ENCODE measurements around the gene ELF2. TPM values are rescaled to one million over a fixed set of nuclear protein-coding genes. Genes with fewer than 3 reads are reported as not detected.
"Not testable (repeated sequence)": the region's sequence is repeated elsewhere in the genome, so short reads cannot be mapped to it uniquely, and the experiment has no call there.

Gene ELF2
- total RNA-seq, 1 donor from 2014 or later: 35.6 TPM

GRCh38 chr4:139082750-139083606 is 94.0 kb downstream of the ELF2 start:
- DNase-seq (ENCODE audit: low read depth): peak; percentile 99

- no peak for DNase-seq (ENCODE audit: low read depth)
Measured at GRCh38 chr4:139078926-139079325, 98.1 kb downstream of the ELF2 start.

DNA sequence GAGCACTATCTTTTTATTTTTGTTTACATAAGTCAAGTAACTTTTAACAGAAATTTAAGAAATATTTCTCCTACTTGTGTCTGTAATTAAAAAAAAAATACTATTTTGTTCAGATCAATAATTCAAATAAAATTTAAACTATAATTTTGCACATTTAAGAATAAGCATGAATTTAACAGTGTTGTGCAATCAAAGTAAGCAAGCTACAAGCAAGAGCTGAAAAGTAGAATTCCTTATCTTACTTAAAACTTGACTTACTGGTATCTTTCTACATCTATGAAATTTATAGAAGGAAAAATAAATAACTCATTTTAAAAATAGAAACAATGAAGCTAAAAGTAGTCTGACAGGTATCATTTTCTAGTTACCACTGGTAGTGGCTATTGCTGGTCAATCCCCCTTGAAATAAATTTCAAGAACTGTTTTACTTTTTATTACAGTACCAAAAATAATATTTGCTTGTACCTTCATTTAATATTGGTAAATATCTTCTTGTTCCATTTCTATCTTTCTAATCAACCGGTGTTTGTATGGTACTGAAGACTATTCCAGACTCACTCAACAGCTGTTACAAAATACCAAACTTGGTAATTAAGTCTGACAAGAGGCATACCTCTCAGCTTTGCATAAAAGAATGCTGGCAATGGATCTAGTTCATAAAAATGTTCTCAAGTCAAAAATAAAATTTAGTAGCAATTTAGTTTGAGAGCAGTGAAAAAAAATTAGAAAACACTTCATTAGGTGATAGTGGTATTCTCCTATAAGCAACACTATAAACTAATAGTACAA is 99.3 kb downstream of the ELF2 start:
- peak; percentile 45 for DNase-seq (ENCODE audit: low read depth)

- DNase-seq (ENCODE audit: low read depth): peak; percentile 88
Measured at GRCh38 chr4:139076016-139076744, 100.8 kb downstream of the ELF2 start.

- no peak for DNase-seq (ENCODE audit: low read depth)
Measured at GRCh38 chr4:139060591-139060990, 116.4 kb downstream of the ELF2 start.

- DNase-seq (ENCODE audit: low read depth): not testable (repeated sequence)
Measured at GRCh38 chr4:139059026-139059425, 118.0 kb downstream of the ELF2 start.

DNA sequence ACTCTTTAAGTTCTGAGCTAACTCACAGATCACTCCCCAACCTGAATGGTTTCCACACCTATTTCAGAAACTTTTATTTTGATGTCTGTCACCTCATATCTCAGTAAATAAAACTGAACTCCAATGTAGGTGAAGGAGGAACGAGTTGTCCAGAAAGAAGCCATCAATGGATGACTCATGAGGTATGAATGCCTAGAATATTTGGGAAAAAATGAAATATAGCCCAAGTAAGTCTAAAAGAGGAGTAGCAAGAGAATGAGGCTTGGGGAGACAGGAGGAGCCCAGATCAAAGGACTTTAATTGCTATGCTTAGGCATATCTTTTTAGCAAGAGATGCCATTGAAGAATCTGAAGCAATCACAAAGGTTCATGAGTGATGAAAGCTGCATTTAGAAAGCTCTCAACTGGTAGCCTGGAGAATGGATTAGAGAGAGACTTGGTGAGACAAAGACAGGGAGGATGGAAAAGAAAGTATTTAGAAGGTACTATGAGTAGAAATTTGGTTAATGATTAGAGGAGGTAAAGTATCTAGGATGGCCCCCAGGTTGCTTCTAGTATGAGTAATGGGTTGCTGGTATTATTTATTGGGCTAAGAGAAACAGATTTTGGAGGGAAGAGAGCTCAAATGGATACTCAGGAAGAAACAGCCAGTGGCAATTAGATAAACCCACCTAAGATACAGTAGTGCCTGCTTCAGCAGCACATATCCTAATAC is 122.1 kb downstream of the ELF2 start:
- no peak for DNase-seq (ENCODE audit: low read depth)

- DNase-seq (ENCODE audit: low read depth): no peak
Measured at GRCh38 chr4:139053909-139054308, 123.1 kb downstream of the ELF2 start.

DNA sequence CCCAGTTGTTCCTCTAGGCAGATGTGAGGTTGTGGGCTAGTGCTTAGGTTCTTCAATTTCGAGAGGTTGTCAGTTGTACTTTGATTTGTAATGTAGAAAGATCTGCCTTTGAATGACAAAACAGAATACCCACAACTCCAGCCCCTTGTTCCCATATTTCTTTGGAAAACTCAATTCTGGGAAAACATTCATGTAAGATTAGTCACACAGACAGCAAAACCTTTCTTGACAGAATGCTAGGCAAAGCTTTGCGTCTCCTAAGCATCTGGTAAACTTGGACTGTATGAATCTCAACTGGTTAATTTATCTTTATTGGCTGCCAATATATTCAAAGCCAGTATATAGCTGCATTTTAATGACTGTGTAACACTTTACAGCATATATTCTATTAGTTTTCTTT is 126.6 kb downstream of the ELF2 start:
- peak; percentile 36 for DNase-seq (ENCODE audit: low read depth)

GRCh38 chr4:139048026-139048425 is 129.0 kb downstream of the ELF2 start:
- DNase-seq (ENCODE audit: low read depth): no peak

- no peak for DNase-seq (ENCODE audit: low read depth)
Measured at GRCh38 chr4:139044291-139044690, 132.7 kb downstream of the ELF2 start.

DNA sequence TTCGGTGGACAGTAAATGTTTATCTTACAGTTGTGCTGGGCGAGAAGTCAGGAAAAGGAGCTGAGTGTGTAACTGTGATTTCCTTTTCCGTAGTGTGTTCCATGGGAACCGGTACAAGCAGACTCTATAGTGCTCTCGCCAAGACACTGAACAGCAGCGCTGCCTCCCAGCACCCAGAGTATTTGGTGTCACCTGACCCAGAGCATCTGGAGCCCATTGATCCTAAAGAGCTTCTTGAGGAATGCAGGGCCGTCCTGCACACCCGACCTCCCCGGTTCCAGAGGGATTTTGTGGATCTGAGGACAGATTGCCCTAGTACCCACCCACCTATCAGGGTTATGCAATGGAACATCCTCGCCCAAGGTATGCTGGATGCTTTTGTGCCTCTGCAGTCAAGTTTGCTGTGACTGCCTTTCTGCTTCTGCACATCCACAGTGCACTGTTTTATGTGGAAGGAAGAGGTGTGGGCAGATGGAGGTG is 134.0 kb downstream of the ELF2 start:
- DNase-seq (ENCODE audit: low read depth): no peak

DNA sequence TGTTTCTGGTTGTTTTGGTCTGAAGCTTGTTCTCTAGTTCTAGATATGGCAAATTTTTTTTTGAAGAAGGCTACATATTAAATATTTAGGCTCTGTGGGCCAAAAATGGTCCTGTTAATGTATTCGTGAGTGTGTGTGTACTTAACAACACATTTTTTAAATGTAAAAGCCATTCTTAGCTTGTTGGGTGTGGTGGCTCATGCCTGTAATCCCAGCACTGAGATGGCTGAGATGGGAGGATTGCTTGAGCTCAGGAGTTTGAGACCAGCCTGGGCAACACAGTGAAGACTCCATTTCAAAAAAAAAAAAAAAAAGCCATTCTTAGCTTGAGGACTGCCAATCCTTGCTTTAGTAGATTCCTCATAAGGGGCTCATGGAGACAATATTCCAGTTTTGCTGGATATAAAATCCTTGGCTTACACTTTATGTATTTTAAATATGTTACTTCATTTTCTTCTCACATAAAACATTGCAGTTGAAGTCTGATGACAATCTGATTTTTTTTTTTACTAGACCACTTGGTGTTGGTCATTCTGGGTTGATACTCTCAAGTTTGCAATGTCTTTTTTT is 138.1 kb downstream of the ELF2 start:
- no peak for DNase-seq (ENCODE audit: low read depth)

- DNase-seq (ENCODE audit: low read depth): no peak
Measured at GRCh38 chr4:139036885-139037284, 140.1 kb downstream of the ELF2 start.

DNA sequence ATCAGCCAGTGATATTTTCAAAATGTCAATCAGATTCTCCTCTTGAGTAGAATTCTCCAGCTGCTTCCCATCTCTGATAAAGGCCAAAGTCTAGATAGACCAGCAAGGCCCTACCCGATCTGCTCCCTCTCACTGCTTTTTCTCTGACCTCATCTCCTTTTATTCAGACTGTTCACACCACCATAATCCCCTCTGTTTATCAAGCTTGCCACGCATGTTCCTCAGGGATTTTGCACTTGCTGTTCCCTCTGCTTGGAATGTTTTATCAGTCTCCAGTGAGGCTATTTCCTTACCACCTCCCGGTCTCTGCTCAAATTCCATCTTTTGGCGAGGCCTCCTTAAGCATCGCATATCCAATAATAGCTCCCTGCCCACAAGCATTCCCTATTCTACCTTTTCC is 141.4 kb downstream of the ELF2 start:
- peak; percentile 49 for DNase-seq (ENCODE audit: low read depth)

DNA sequence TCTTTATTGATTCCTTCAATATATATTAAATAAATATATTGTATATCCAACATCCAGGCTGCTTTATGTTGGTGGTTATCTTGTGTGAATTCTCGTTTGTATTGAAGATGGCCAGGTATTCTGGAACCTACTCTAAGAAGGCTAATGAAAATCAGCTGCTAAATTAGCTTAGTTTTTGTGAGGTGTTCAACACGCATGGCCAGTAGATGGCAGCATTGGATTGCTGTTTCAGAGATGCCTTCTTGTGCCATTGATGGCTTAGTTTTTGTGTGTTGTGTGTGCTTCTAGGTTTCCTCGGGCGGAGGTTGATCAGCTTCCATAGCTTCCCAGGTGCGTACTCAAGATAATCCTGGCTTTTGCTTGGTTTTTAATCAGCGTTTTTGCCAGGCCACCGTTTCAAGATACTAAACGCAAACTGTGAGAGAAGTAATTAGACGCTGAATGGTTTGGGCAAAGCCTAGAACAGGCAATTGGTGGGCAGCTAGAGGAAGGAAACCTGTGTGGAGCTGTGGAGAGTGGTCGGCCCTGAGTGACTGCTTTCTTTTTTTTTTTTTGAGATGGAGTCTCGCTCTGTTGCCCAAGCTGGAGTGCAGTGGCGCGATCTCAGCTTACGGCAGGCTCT is 146.3 kb downstream of the ELF2 start:
- peak; percentile 85 for DNase-seq (ENCODE audit: low read depth)

- not testable (repeated sequence) for DNase-seq (ENCODE audit: low read depth)
Measured at GRCh38 chr4:139029866-139030363, 147.1 kb downstream of the ELF2 start.

DNA sequence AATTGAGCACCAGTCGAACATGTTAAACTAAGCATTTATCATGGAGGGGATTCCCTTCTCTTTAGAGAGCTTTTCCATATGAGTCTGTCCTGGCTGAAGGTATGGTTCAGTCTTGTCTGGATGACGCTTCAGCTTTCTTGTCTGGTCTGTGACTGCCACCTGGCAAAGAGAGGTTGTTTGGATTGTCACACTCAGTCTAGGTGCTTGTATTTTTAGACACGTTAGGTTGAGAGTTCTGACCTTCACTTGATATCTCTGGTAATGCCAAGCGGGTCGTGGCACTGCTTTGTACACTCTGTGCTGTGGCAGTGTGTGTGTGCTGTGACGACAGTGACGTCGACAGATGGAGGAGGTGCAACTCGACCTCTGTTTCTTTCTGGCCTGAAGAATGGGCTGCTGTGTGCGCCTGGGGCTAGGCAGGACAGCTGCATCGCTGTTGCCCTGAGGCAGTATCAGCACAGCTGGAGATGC is 148.8 kb downstream of the ELF2 start:
- no peak for DNase-seq (ENCODE audit: low read depth)

DNA sequence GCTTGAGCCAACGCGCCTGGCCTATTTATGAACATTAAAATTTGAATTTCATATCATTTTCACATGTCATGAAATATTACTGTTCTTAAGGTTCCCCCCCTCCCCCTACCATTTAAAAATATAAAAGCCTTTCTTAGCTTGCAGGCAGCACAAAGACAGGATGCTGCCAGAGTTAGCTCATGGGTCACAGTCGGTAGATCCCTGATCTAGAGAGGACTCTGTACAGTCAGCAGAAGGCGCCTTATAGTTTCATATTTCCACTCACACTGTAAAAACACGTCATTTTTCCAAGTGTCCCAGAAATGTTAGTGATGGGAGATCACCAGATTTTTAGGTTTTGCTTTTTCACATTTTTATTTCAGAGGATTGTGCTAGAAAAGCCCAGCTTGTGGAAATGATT is 149.2 kb downstream of the ELF2 start:
- no peak for DNase-seq (ENCODE audit: low read depth)

GRCh38 chr4:139025841-139026240 is 151.2 kb downstream of the ELF2 start:
- DNase-seq (ENCODE audit: low read depth): no peak

Measured in myocyte (in vitro differentiated cells).